HepG2 (cell line): ENCODE data around the gene KRTAP12-1. TPM values are rescaled to one million over a fixed set of nuclear protein-coding genes. Genes with fewer than 3 reads are reported as not detected.
A peak's percentile ranks its signal among the peaks of the same experiment; 100 is the strongest.

Experiments used
- KDM1A ChIP-seq: IDR thresholded peaks from 2 replicates; pipeline ENCODE4 v1.6.1; 2016; ENCODE audit warnings: missing compliant biosample characterization
- KDM5A ChIP-seq: fragments of 200-600 bp; sonication (generic); IDR thresholded peaks from 2 replicates; pipeline ENCODE4 v1.7.0; 2018; ENCODE audit warnings: antibody characterized with exemption, mild to moderate bottlenecking, low read length, borderline replicate concordance
- NCOA5 ChIP-seq: sonication (generic); formaldehyde crosslinking; IDR thresholded peaks from 2 replicates; pipeline ENCODE4 v1.4.0; 2020; ENCODE audit warnings: missing genetic modification reagents
- NFIC ChIP-seq: IDR thresholded peaks from 2 replicates; pipeline ENCODE4 v1.6.1; 2012; ENCODE audit warnings: mild to moderate bottlenecking, low read length, inconsistent platforms
- SALL1 ChIP-seq: sonication (generic); formaldehyde crosslinking; IDR thresholded peaks from 2 replicates; pipeline ENCODE4 v1.8.0; 2022; ENCODE audit warnings: mild to moderate bottlenecking, missing genetic modification reagents
- SMC3 ChIP-seq: IDR thresholded peaks from 2 replicates; pipeline ENCODE4 v1.6.1; 2011; ENCODE audit warnings: low read length, improper control_type of control experiment
- SNAPC2 ChIP-seq: sonication (generic); formaldehyde crosslinking; IDR thresholded peaks from 2 replicates; pipeline ENCODE4 v1.8.1; 2022; ENCODE audit warnings: mild to moderate bottlenecking, missing genetic modification reagents
- ZMAT3 ChIP-seq: sonication (generic); formaldehyde crosslinking; conservative IDR thresholded peaks from 2 replicates; pipeline ENCODE4 v1.7.0; 2021; ENCODE audit warnings: missing genetic modification reagents
- ZNF12 ChIP-seq: sonication (generic); formaldehyde crosslinking; IDR thresholded peaks from 2 replicates; pipeline ENCODE4 v1.5.0; 2020; ENCODE audit warnings: missing genetic modification reagents
- ZNF180 ChIP-seq: sonication (generic); formaldehyde crosslinking; IDR thresholded peaks from 2 replicates; pipeline ENCODE4 v1.4.0; 2020; ENCODE audit warnings: low read depth, missing genetic modification reagents, borderline replicate concordance
- ZNF282 ChIP-seq: fragments of 450-650 bp; IDR thresholded peaks from 2 replicates; pipeline ENCODE4 v1.6.1; 2018; ENCODE audit not compliant: partially characterized antibody
- ZNF350 ChIP-seq: sonication (generic); formaldehyde crosslinking; IDR thresholded peaks from 2 replicates; pipeline ENCODE4 v1.4.0; 2020; ENCODE audit warnings: mild to moderate bottlenecking, low read depth, missing genetic modification reagents, borderline replicate concordance
- ZNF354B ChIP-seq: sonication (generic); formaldehyde crosslinking; IDR thresholded peaks from 2 replicates; pipeline ENCODE4 v1.8.0; 2022; ENCODE audit warnings: mild to moderate bottlenecking, missing genetic modification reagents
- ZNF484 ChIP-seq: sonication (generic); formaldehyde crosslinking; IDR thresholded peaks from 2 replicates; pipeline ENCODE4 v1.5.1; 2020; ENCODE audit warnings: mild to moderate bottlenecking, low read depth, missing genetic modification reagents, borderline replicate concordance
- ZNF496 ChIP-seq: sonication (generic); formaldehyde crosslinking; IDR thresholded peaks from 2 replicates; pipeline ENCODE4 v1.8.1; 2023; ENCODE audit warnings: mild to moderate bottlenecking, moderate library complexity, missing genetic modification reagents; ENCODE audit not compliant: insufficient replicate concordance
- ZNF549 ChIP-seq: sonication (generic); formaldehyde crosslinking; IDR thresholded peaks from 2 replicates; pipeline ENCODE4 v1.5.0; 2020; ENCODE audit warnings: missing genetic modification reagents
- ZNF605 ChIP-seq: sonication (generic); formaldehyde crosslinking; IDR thresholded peaks from 2 replicates; pipeline ENCODE4 v1.8.0; 2022; ENCODE audit warnings: mild to moderate bottlenecking, missing genetic modification reagents
- ZNF616 ChIP-seq: sonication (generic); formaldehyde crosslinking; IDR thresholded peaks from 2 replicates; pipeline ENCODE4 v1.5.0; 2020; ENCODE audit warnings: low read depth, mild to moderate bottlenecking, missing genetic modification reagents
- ZNF678 ChIP-seq: sonication (generic); formaldehyde crosslinking; IDR thresholded peaks from 2 replicates; pipeline ENCODE4 v1.4.0; 2020; ENCODE audit warnings: mild to moderate bottlenecking, missing genetic modification reagents
- ZNF782 ChIP-seq: sonication (generic); formaldehyde crosslinking; IDR thresholded peaks from 2 replicates; pipeline ENCODE4 v1.4.0; 2020; ENCODE audit warnings: missing genetic modification reagents, mild to moderate bottlenecking, borderline replicate concordance
- polyA plus RNA-seq, 8 experiments: library from polyadenylated mRNA; depleted of rRNA in 3 of 8; stranded (reverse) in 7 of 8; unstranded in 1 of 8; fragments of >200 nt; fragmentation: Illumina TruSeq in 4 of 8; extraction: Trizol in 4 of 8; gene quantifications; 2 replicates each; pipeline versions ENCODE4 v1.2.1 to v1.2.3, GENCODE V29; 2011 to 2016; ENCODE audit warnings: low read depth in 4 of 8, missing spikeins in 1 of 8, mixed read lengths in 1 of 8; ENCODE audit not compliant: insufficient read depth in 1 of 8
- total RNA-seq, 5 experiments: library from RNA; depleted of rRNA; stranded (reverse); fragments of >200 nt; fragmentation: Illumina TruSeq; extraction: Trizol; gene quantifications; 2 replicates each; pipeline ENCODE4 v1.2.3, GENCODE V29; 2016; ENCODE audit warnings: low read depth in 1 of 5
- TF ChIP-seq, protein P1 (sequence below): sonication (generic); formaldehyde crosslinking; IDR thresholded peaks from 2 replicates; pipeline ENCODE4 v1.5.0; 2020; ENCODE audit warnings: missing genetic modification reagents
- TF ChIP-seq, protein P2 (sequence below): sonication (generic); formaldehyde crosslinking; IDR thresholded peaks from 2 replicates; pipeline ENCODE4 v1.8.0; 2022; ENCODE audit warnings: missing genetic modification reagents, low read depth, mild to moderate bottlenecking, borderline replicate concordance
- TF ChIP-seq, protein P3 (sequence below): sonication (generic); formaldehyde crosslinking; IDR thresholded peaks from 2 replicates; pipeline ENCODE4 v1.8.0; 2022; ENCODE audit warnings: mild to moderate bottlenecking, missing genetic modification reagents; ENCODE audit not compliant: insufficient replicate concordance
- TF ChIP-seq, protein P4 (sequence below): sonication (generic); formaldehyde crosslinking; IDR thresholded peaks from 2 replicates; pipeline ENCODE4; 2020; ENCODE audit warnings: missing genetic modification reagents, mild to moderate bottlenecking, borderline replicate concordance

Gene KRTAP12-1
- total and polyA plus RNA-seq, 2 of the 13 experiments (the other 11 are each of a cell fraction or from before 2014, with no cell fraction given) = not detected

DNA sequence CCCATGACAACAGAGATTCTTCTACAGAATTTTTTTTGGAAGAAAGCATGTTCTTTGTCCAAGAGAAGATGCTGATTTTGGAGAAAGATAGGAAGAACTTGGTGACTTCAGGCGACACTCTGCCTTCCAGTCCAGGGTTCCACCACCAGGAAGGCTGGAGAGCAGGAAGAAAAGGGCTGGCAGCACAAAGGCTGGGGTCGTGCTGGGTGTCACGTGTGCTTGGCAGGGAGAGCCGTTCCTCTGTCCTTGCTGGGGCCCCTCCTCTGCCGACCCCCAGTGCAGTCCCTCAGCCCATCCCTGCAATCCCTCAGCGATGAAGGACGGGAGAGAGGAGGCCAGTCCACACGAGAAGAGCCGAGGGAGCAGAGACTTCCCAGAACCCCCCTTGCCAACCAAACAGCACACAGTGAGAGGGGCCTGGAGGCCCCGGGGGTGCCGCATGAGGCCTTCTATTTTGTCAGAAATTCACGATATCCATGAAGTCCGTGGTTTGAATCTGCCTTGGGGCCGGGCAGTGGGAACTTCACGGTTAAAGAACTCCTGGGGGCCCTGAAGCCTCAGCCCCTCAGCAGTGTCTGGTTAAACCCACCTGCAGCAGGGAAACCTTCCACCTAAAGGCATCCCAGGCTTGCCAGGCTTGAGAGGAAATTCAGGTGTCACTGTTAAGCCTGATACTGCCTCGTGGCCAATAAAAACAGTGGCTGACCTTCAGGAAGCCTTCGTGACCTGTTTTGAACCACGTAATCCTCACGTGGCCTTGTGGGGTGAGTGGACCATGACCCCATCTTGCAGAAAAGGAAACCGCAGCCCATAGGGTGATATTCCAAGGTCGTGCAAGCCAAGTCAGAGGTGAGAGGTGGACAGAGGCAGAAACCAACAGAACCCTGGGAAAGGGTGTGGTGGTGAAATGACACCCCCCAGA, 18.4 kb upstream of the KRTAP12-1 start (continued):
- TF ChIP-seq, protein P1, sequence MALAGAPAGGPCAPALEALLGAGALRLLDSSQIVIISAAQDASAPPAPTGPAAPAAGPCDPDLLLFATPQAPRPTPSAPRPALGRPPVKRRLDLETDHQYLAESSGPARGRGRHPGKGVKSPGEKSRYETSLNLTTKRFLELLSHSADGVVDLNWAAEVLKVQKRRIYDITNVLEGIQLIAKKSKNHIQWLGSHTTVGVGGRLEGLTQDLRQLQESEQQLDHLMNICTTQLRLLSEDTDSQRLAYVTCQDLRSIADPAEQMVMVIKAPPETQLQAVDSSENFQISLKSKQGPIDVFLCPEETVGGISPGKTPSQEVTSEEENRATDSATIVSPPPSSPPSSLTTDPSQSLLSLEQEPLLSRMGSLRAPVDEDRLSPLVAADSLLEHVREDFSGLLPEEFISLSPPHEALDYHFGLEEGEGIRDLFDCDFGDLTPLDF (CRISPR knock-in tag) = no peak
- TF ChIP-seq ZNF782 = no peak
- no peak for TF ChIP-seq ZNF605
- TF ChIP-seq ZNF282 = no peak
- no peak for TF ChIP-seq ZNF180 (CRISPR knock-in tag)
- TF ChIP-seq ZNF12 = no peak
- TF ChIP-seq ZNF496 (CRISPR knock-in tag) = no peak
- no peak for TF ChIP-seq KDM1A
- TF ChIP-seq ZNF354B (CRISPR knock-in tag) = no peak
- TF ChIP-seq NFIC = no peak; the same call in 1 of the 2 replicates
- TF ChIP-seq SNAPC2 (CRISPR knock-in tag) = no peak
- peak; percentile 81; the same call in 1 of the 2 replicates for TF ChIP-seq ZMAT3 (CRISPR knock-in tag)
- peak; percentile 45; the same call in 1 of the 2 replicates for TF ChIP-seq ZNF350 (CRISPR knock-in tag)
- TF ChIP-seq, protein P2, sequence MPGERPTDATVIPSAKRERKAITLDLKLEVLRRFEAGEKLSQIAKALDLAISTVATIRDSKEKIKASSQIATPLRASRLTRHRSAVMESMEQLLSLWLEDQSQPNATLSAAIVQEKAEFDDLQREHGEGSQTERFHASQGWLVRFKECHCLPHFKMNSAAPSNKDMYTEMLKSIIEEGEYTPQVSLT = no peak
- no peak for TF ChIP-seq KDM5A
- TF ChIP-seq SMC3 = no peak
- TF ChIP-seq, protein P3, sequence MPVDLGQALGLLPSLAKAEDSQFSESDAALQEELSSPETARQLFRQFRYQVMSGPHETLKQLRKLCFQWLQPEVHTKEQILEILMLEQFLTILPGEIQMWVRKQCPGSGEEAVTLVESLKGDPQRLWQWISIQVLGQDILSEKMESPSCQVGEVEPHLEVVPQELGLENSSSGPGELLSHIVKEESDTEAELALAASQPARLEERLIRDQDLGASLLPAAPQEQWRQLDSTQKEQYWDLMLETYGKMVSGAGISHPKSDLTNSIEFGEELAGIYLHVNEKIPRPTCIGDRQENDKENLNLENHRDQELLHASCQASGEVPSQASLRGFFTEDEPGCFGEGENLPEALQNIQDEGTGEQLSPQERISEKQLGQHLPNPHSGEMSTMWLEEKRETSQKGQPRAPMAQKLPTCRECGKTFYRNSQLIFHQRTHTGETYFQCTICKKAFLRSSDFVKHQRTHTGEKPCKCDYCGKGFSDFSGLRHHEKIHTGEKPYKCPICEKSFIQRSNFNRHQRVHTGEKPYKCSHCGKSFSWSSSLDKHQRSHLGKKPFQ (CRISPR knock-in tag) = no peak
- TF ChIP-seq NCOA5 (CRISPR knock-in tag) = no peak
- TF ChIP-seq ZNF549 = no peak
- no peak for TF ChIP-seq ZNF616
- peak; percentile 96 for TF ChIP-seq SALL1 (CRISPR knock-in tag)
- TF ChIP-seq, protein P4, sequence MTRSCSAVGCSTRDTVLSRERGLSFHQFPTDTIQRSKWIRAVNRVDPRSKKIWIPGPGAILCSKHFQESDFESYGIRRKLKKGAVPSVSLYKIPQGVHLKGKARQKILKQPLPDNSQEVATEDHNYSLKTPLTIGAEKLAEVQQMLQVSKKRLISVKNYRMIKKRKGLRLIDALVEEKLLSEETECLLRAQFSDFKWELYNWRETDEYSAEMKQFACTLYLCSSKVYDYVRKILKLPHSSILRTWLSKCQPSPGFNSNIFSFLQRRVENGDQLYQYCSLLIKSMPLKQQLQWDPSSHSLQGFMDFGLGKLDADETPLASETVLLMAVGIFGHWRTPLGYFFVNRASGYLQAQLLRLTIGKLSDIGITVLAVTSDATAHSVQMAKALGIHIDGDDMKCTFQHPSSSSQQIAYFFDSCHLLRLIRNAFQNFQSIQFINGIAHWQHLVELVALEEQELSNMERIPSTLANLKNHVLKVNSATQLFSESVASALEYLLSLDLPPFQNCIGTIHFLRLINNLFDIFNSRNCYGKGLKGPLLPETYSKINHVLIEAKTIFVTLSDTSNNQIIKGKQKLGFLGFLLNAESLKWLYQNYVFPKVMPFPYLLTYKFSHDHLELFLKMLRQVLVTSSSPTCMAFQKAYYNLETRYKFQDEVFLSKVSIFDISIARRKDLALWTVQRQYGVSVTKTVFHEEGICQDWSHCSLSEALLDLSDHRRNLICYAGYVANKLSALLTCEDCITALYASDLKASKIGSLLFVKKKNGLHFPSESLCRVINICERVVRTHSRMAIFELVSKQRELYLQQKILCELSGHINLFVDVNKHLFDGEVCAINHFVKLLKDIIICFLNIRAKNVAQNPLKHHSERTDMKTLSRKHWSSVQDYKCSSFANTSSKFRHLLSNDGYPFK (CRISPR knock-in tag) = 0 out of 2 replicates have a peak, but pooled peaks have one; percentile 38
- TF ChIP-seq ZNF678 = no peak
- no peak for TF ChIP-seq ZNF484
